ENCODE data around the gene RFTN1. TPM values are rescaled to one million over a fixed set of nuclear protein-coding genes. Genes with fewer than 3 reads are reported as not detected.

The RFTN1 gene
- total and polyA plus RNA-seq, 9 of the 15 experiments (the other 6 are each of a cell fraction or from before 2014, with no cell fraction given): 0.08 to 0.51 (median 0.11) TPM; not detected in 6

- Histone ChIP-seq H3K4me1 (replicated peaks in 1 of 2; ENCODE audit: control insufficient read depth in 2 of 2, insufficient read depth in 2 of 2, low read length in 2 of 2) (peaks cover 11 to 54% of the 10 kb centered on the region in 2 experiments), H4K20me1 (replicated peaks; ENCODE audit: control insufficient read depth, insufficient read depth, low read length) (peaks cover 15% of the 10 kb centered on the region), H3K4me2 (ENCODE audit: insufficient read depth, low read length) (no peak overlapping the region), H3K79me2 (ENCODE audit: control insufficient read depth, insufficient read depth, low read length) (peaks cover 26% of the 10 kb centered on the region; the same call in 1 of the 3 replicates), H3K27me3 (ENCODE audit: control insufficient read depth in 2 of 2, insufficient read depth in 2 of 2, low read length in 2 of 2) (no peaks in the 10 kb centered on the region), H3K9me1 (ENCODE audit: control insufficient read depth, insufficient read depth, low read length) (peaks cover 4% of the 10 kb centered on the region), H3K9me3 (replicated peaks; ENCODE audit: control insufficient read depth, insufficient read depth, low read depth, low read length) (no peaks in the 10 kb centered on the region), H3K4me3 (no peak overlapping the region), H3K9ac (ENCODE audit: insufficient read depth in 1 of 2, low read depth in 2 of 2, low read length in 2 of 2) (no peak overlapping the region), H2AFZ (ENCODE audit: low read depth, low read length) (no peak overlapping the region), H3K27ac (ENCODE audit: extremely low read depth, low read depth, low read length) (no peak overlapping the region), H3K36me3 (ENCODE audit: control insufficient read depth, insufficient read depth, low read length) (peaks cover 91% of the 10 kb centered on the region)
- ChIA-PET POLR2A (interaction anchor here (0.6 to 1.6 kb wide), 3 partner anchors 8 to 31 kb away, joined by 3 read pairs; no protein-coding TSS in a partner anchor), CTCF (ENCODE audit: low intra/inter-chr PET ratio) (no interaction called here)
- in situ Hi-C loops (cut with MboI) (no loop called here), intact Hi-C loops (cut with micrococcal nuclease) (no loop called here)
- 55% methylated on average over 2 of the region's 2 CpGs for WGBS (ENCODE audit: insufficient coverage, low coverage, missing lambda C conversion rate)
- ATAC-seq (no peak), FAIRE-seq (no peak), DNase-seq (ENCODE audit: extremely low read depth in 1 of 4, low spot score in 3 of 4) (no peak)
- TF ChIP-seq ZNF75A (CRISPR knock-in tag; IDR thresholded peaks at IDR 0.05) (no peak), FOXA3 (CRISPR knock-in tag; conservative IDR thresholded peaks at IDR 0.05 in 1 of 2, IDR thresholded peaks at IDR 0.05 in 1 of 2) (0 out of 4 replicates have a peak, but pooled peaks of 1 of the 2 experiments have one; percentile 16), HDAC8 (tag; IDR thresholded peaks at IDR 0.05) (no peak), ZNF583 (CRISPR knock-in tag; IDR thresholded peaks at IDR 0.05) (peak; percentile 22; the same call in 1 of the 2 replicates), ZNF175 (CRISPR knock-in tag; IDR thresholded peaks at IDR 0.05; ENCODE audit: low read depth) (no peak), POLR2H (tag; IDR thresholded peaks at IDR 0.05; ENCODE audit: low read depth) (no peak), ZNF586 (CRISPR knock-in tag; conservative IDR thresholded peaks at IDR 0.05) (no peak), ZNF764 (CRISPR knock-in tag; IDR thresholded peaks at IDR 0.05; ENCODE audit: low read depth) (0 out of 2 replicates have a peak, but pooled peaks have one; percentile 25)
- no TSS peak for BruUV-seq (replicated peaks)
Observed at GRCh38 chr3:16303037-16303575, 210.4 kb downstream of the RFTN1 start.
